ENCODE results near the gene MEIS1.

MEIS1 gene

GRCh38 chr2:66517772-66518171 lies 82.8 kb downstream of the MEIS1 start:
- H4K20me1 ChIP-seq (ENCODE audit: insufficient read depth, low read length) = no peaks in the 10 kb centered on the region

DNA sequence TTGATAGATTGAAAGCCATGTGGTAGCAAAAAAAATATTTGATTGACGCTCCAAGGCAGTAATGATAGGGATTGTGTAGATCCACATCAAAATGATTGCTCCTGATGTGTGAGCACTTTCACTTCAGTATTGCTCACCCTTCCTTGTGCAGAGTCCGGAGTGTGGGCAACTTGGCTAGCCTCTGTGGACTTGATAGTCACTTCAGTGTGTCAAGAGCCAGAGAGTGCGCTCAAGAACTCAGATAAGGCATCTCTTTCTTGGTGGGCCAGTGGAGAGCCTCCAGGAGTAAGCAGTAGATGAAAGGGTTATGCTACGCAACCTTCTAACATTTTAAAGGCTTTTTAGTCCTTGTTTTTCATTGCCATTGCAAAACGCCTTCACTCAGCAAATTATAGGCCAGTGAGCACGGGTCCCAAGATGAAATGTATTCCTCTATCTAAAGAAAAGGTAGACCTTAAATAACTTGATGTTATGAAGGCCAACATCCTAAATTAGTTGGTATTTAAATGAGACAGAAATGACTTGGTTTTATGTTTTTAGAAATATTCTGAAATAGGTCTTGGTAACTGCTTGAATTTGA lies 84.4 kb downstream of the MEIS1 start:
- no peak overlapping the region for H3K9ac ChIP-seq (ENCODE audit: low read length)
- H2AFZ ChIP-seq (ENCODE audit: low read depth, low read length) = no peak overlapping the region
- no peak for TF ChIP-seq CTCF (IDR thresholded peaks at IDR 0.05; ENCODE audit: low read depth, low read length)
- no peak for TF ChIP-seq EZH2phosphoT487 (IDR thresholded peaks at IDR 0.05; ENCODE audit: low read depth)
- no peak overlapping the region for H3K27ac ChIP-seq (ENCODE audit: low read length)
- H4K20me1 ChIP-seq (ENCODE audit: insufficient read depth, low read length) = no peaks in the 10 kb centered on the region
- H3K4me2 ChIP-seq (ENCODE audit: low read length) = no peak overlapping the region
- H3K9me3 ChIP-seq (ENCODE audit: insufficient read depth, low read length) = no peaks in the 10 kb centered on the region
- H3K36me3 ChIP-seq (replicated peaks; ENCODE audit: low read depth, low read length) = no peaks in the 10 kb centered on the region
- H3K79me2 ChIP-seq (ENCODE audit: low read length) = no peaks in the 10 kb centered on the region
- H3K27me3 ChIP-seq (ENCODE audit: low read depth, low read length) = no peaks in the 10 kb centered on the region
- no peak overlapping the region for H3K4me3 ChIP-seq (ENCODE audit: low read length)
- no peaks in the 10 kb centered on the region for H3K4me1 ChIP-seq (ENCODE audit: low read length)

More at GRCh38 chr2:66517772-66518171, 82.8 kb downstream of the MEIS1 start:
- TF ChIP-seq CTCF (IDR thresholded peaks at IDR 0.05; ENCODE audit: low read depth, low read length) (no peak), EZH2phosphoT487 (IDR thresholded peaks at IDR 0.05; ENCODE audit: low read depth) (no peak)
- no peak overlapping the region for H3K4me3 ChIP-seq (ENCODE audit: low read length)
- no peak overlapping the region for H2AFZ ChIP-seq (ENCODE audit: low read depth, low read length)
- no peaks in the 10 kb centered on the region for H3K36me3 ChIP-seq (replicated peaks; ENCODE audit: low read depth, low read length)
- no peaks in the 10 kb centered on the region for H3K9me3 ChIP-seq (ENCODE audit: insufficient read depth, low read length)
- no peaks in the 10 kb centered on the region for H3K27me3 ChIP-seq (ENCODE audit: low read depth, low read length)
- H3K4me2 ChIP-seq (ENCODE audit: low read length) = no peak overlapping the region
- no peaks in the 10 kb centered on the region for H3K4me1 ChIP-seq (ENCODE audit: low read length)
- H3K27ac ChIP-seq (ENCODE audit: low read length) = no peak overlapping the region
- H3K9ac ChIP-seq (ENCODE audit: low read length) = no peak overlapping the region
- H3K79me2 ChIP-seq (ENCODE audit: low read length) = no peaks in the 10 kb centered on the region

DNA sequence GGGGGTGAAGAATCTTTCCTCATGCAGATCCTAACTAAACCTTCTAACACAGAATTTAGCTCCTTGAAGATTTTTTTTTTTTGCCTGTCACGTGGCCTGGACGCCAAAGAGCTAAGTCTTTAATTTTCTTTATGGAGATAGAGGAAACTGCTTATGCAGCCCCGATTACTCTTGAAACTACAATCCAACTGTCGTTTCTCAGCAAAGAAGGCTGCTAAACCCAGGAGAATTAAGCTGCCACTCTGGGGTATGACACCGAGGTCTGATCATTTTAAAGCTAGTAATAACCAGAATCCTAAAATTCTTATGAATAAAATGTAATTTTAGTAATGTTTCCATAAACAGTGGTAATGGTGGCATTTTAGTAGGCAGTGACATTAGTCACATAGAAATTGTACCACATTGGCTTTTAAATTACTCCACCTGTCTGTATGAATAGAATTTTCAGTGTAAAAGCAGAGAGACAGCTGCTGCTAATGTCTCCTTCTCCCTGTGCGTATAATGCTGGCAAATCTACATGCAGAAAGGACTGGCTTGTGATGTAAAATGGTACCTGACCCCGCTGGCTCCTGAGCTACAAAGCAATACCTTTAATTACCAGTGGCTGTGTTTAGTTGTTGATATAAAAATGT lies 86.5 kb downstream of the MEIS1 start:
- H3K9ac ChIP-seq (ENCODE audit: low read length) = no peak overlapping the region
- no peak overlapping the region for H3K4me2 ChIP-seq (ENCODE audit: low read length)
- H3K4me3 ChIP-seq (ENCODE audit: low read length) = no peak overlapping the region

More for the DNA sequence above, 86.5 kb downstream of the MEIS1 start:
- TF ChIP-seq EZH2phosphoT487 (IDR thresholded peaks at IDR 0.05; ENCODE audit: low read depth) (no peak), CTCF (IDR thresholded peaks at IDR 0.05; ENCODE audit: low read depth, low read length) (no peak)
- Histone ChIP-seq H3K27me3 (ENCODE audit: low read depth, low read length) (no peaks in the 10 kb centered on the region), H3K79me2 (ENCODE audit: low read length) (no peaks in the 10 kb centered on the region), H3K9me3 (ENCODE audit: insufficient read depth, low read length) (no peaks in the 10 kb centered on the region), H3K4me1 (ENCODE audit: low read length) (no peaks in the 10 kb centered on the region), H2AFZ (ENCODE audit: low read depth, low read length) (no peak overlapping the region), H3K36me3 (replicated peaks; ENCODE audit: low read depth, low read length) (no peaks in the 10 kb centered on the region), H3K27ac (ENCODE audit: low read length) (no peak overlapping the region), H4K20me1 (ENCODE audit: insufficient read depth, low read length) (no peaks in the 10 kb centered on the region)

Data from OCI-LY3 (cell line).